ENCODE results near the gene MCUB. TPM values are rescaled to one million over a fixed set of nuclear protein-coding genes. Genes with fewer than 3 reads are reported as not detected.

Gene MCUB
- total RNA-seq, 1 experiment from 2014 or later, result 14.8 TPM

DNA sequence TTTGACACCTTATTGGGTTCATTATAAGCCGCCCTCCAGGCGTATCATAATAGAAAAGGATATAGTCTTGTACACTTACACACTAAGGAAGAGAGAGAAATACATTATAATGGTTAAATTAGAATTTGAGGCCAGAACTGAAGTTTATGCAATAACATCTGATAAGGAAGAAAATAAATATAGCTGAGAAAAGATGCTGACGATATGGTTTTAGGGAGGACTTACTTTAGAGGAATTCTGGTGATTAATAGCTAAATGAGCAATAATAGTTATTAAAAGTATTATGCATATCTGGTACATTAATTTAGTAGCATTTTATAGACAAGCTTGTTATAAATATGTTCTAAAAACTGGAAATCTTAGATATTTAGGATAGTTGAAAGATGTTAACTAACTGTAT lies 12.1 kb downstream of the MCUB start:
- no peak overlapping the region for H2BK12ac ChIP-seq (ENCODE audit: insufficient read length, low read depth, low read length)
- Mint-ChIP-seq H3K4me1 (no peaks in the 10 kb centered on the region), H3K4me3 (no peak overlapping the region), H3K9me3 (no peaks in the 10 kb centered on the region), H3K27me3 (ENCODE audit: low read depth) (no peaks in the 10 kb centered on the region), H3K36me3 (ENCODE audit: insufficient read depth in 1 of 3, low read depth in 3 of 3) (no peaks in the 10 kb centered on the region; a peak in 1 of 7 replicates), H3K27ac (no peak overlapping the region)
- H3T11ph ChIP-seq (ENCODE audit: low read length), result no peak overlapping the region
- no peaks in the 10 kb centered on the region for H3K4me1 ChIP-seq (ENCODE audit: insufficient read depth, low read length)
- no peak overlapping the region for H4K91ac ChIP-seq (ENCODE audit: insufficient read length, low read depth, low read length)
- no peaks in the 10 kb centered on the region for H4K20me1 ChIP-seq (ENCODE audit: control insufficient read depth, insufficient read depth, insufficient read length)
- TF ChIP-seq, protein P1, sequence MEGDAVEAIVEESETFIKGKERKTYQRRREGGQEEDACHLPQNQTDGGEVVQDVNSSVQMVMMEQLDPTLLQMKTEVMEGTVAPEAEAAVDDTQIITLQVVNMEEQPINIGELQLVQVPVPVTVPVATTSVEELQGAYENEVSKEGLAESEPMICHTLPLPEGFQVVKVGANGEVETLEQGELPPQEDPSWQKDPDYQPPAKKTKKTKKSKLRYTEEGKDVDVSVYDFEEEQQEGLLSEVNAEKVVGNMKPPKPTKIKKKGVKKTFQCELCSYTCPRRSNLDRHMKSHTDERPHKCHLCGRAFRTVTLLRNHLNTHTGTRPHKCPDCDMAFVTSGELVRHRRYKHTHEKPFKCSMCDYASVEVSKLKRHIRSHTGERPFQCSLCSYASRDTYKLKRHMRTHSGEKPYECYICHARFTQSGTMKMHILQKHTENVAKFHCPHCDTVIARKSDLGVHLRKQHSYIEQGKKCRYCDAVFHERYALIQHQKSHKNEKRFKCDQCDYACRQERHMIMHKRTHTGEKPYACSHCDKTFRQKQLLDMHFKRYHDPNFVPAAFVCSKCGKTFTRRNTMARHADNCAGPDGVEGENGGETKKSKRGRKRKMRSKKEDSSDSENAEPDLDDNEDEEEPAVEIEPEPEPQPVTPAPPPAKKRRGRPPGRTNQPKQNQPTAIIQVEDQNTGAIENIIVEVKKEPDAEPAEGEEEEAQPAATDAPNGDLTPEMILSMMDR (conservative IDR thresholded peaks at IDR 0.05), result no peak
- no peak overlapping the region for H3K23ac ChIP-seq (ENCODE audit: insufficient read length, low read depth, low read length)
- H2BK120ac ChIP-seq (ENCODE audit: low read depth, low read length, poor library complexity, severe bottlenecking), result no peak overlapping the region
- no peak overlapping the region for H3K4me2 ChIP-seq (ENCODE audit: insufficient read depth, insufficient read length, low read length)
- H4K8ac ChIP-seq (replicated peaks; ENCODE audit: insufficient read length, low read depth, low read length), result no peak overlapping the region
- no peak overlapping the region for H3K4ac ChIP-seq (ENCODE audit: low read depth, low read length)
- no peaks in the 10 kb centered on the region; the same call in 1 of the 2 replicates for H3K79me2 ChIP-seq (ENCODE audit: insufficient read depth, low read length)
- H2AK5ac ChIP-seq (ENCODE audit: insufficient read length, low read length), result no peak overlapping the region
- no peak overlapping the region for H2AFZ ChIP-seq (ENCODE audit: low read length)
- no CpG with 5 or more reads among the region's 3 CpGs for WGBS (ENCODE audit: extremely low coverage, insufficient read length, low lambda C conversion rate)
- H4K5ac ChIP-seq (ENCODE audit: insufficient read length, low read depth, low read length), result no peak overlapping the region
- no peak for DNase-seq
- H2BK20ac ChIP-seq (ENCODE audit: low read depth, low read length, poor library complexity, severe bottlenecking), result no peak overlapping the region
- no peak overlapping the region for H3K14ac ChIP-seq (ENCODE audit: insufficient read depth, low read length)
- H3K79me1 ChIP-seq (ENCODE audit: insufficient read depth, low read depth, low read length, poor library complexity, severe bottlenecking), result no peaks in the 10 kb centered on the region
- H3K9me3 ChIP-seq (ENCODE audit: control insufficient read depth, low read depth, low read length), result no peaks in the 10 kb centered on the region
- no peaks in the 10 kb centered on the region for H3K23me2 ChIP-seq (ENCODE audit: insufficient read length, low read depth, low read length, poor library complexity, severe bottlenecking)
- no peak overlapping the region for H2BK15ac ChIP-seq (ENCODE audit: low read depth, low read length)
- H2BK5ac ChIP-seq (ENCODE audit: insufficient read length, low read length), result no peak overlapping the region
- no peak overlapping the region for H3K18ac ChIP-seq (ENCODE audit: insufficient read length, low read depth, low read length)
- no peaks in the 10 kb centered on the region for H3K27me3 ChIP-seq (ENCODE audit: insufficient read depth, low read length)
- H3K9ac ChIP-seq (ENCODE audit: extremely low read depth, insufficient read length, low read length), result no peak overlapping the region
- no peak overlapping the region for H3K27ac ChIP-seq (ENCODE audit: insufficient read length, low read depth, low read length)
- no peak overlapping the region for H3K56ac ChIP-seq (ENCODE audit: insufficient read length, low read depth, low read length)

Measured in H9 (cell line).